ENCODE measurements around the gene UBB. TPM values are rescaled to one million over a fixed set of nuclear protein-coding genes. Genes with fewer than 3 reads are reported as not detected.

UBB gene
- total RNA-seq, result 1,503 TPM

DNA sequence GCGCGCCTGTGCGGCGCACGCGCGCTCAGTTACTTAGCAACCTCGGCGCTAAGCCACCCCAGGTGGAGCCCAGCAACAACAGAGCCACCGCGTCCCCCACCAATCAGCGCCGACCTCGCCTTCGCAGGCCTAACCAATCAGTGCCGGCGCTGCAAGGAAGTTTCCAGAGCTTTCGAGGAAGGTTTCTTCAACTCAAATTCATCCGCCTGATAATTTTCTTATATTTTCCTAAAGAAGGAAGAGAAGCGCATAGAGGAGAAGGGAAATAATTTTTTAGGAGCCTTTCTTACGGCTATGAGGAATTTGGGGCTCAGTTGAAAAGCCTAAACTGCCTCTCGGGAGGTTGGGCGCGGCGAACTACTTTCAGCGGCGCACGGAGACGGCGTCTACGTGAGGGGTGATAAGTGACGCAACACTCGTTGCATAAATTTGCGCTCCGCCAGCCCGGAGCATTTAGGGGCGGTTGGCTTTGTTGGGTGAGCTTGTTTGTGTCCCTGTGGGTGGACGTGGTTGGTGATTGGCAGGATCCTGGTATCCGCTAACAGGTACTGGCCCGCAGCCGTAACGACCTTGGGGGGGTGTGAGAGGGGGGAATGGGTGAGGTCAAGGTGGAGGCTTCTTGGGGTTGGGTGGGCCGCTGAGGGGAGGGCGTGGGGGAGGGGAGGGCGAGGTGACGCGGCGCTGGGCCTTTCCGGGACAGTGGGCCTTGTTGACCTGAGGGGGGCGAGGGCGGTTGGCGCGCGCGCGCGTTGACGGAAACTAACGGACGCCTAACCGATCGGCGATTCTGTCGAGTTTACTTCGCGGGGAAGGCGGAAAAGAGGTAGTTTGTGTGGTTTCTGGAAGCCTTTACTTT is at the start of gene UBB:
Gene UBB, plus strand, starts transcription at position 452 of the 856 bp plus-strand sequence. CDS start 817 bp downstream, outside the sequence.
- DNase-seq (ENCODE audit: low spot score in 2 of 2) (peak; percentile 82 to 84), FAIRE-seq (peak; percentile 34)

GRCh38 chr17:16338391-16338790 is 42.5 kb upstream of the UBB start:
- no peak for DNase-seq (ENCODE audit: low spot score in 2 of 2)
- no peak for FAIRE-seq

DNA sequence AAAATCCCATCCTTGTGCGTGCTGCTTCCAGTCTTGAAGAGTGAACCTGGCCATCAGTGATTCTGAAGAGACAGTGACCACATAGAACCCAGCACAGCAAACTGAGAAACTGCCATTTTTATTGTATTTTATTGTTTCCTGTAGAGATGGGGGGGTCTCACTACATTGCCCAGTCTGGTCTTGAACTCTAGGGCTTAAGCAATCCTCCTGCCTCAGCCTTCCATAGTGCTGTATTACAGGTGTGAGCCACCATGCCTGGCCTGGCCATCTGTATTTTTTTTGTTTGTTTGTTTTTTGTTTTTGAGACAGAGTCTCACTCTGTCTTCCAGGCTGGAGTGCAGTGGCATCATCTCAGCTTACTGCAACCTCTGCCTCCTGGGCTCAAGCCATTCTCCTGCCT is 41.5 kb upstream of the UBB start:
- DNase-seq (ENCODE audit: low spot score in 2 of 2) (no peak), FAIRE-seq (no peak)

DNA sequence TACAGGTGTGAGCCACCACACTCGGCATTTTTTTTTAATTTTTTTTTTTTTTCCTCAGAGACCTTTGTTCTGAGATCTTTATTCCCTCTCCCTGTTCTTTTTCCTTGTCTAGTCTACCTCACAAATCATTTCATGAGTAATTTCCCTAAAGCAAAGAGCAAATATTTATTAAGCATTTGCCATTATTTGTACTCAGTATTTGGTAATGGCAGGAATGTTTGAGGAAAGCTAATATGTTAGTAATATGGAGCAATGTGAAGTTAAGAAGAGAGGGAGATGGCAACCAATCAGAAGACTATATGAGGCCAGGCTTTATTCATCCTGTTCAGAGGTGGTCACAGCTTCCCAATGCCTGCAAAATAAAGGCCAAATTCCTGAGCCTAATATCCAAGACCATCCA is 40.9 kb upstream of the UBB start:
- no peak for FAIRE-seq

DNA sequence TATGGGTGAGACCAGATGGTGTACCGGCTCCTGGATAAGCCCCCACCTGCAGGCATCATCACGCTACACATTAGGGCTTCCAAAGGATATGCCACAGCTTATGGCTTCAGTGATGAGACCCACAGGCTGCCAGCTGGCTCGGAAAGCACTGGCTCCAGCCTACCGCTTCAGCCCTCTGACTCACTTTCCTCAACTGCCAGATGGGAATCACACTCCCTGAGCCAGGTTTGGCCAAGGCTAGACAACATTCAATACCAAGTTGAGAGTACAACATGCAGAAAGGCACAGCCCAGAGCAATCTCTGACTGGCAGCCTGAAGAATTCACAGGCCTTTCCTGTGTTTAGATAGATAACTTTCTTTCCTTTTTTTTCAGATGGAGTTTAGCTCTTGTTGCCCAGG is 37.9 kb upstream of the UBB start:
- FAIRE-seq (no peak), DNase-seq (ENCODE audit: low spot score in 2 of 2) (no peak)

More for the DNA sequence above, 40.9 kb upstream of the UBB start:
- DNase-seq (ENCODE audit: low spot score in 2 of 2), result no peak

GRCh38 chr17:16343569-16343968 is 37.3 kb upstream of the UBB start:
- no peak for FAIRE-seq
- no peak for DNase-seq (ENCODE audit: low spot score in 2 of 2)

- DNase-seq (ENCODE audit: low spot score in 2 of 2) (no peak), FAIRE-seq (no peak)
These were observed 35.3 kb upstream of the UBB start for GRCh38 chr17:16345565-16345964.

GRCh38 chr17:16346721-16347271 is 34.1 kb upstream of the UBB start:
- no peak for FAIRE-seq
- DNase-seq (ENCODE audit: low spot score in 2 of 2), result no peak

DNA sequence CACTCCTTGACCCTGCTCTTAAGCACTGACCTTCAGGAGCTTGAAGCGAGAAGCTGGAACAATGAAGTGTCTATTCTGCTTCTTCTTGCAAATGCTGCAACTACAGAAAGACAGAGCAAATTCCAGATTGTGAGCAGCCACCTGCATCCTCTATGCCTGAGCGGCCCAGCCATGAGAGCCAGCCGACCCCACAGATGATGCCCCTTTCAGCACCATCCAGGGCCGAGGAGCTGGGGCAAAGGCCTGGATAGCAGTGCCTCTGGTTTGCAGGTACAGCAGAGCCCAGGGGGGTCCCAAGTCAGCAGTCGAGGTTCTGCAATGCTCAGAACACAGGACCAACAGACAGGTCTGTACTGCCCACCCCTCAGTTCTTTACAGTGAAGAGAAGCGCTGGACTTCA is 32.3 kb upstream of the UBB start:
- FAIRE-seq (no peak), DNase-seq (ENCODE audit: low spot score in 2 of 2) (no peak)

DNA sequence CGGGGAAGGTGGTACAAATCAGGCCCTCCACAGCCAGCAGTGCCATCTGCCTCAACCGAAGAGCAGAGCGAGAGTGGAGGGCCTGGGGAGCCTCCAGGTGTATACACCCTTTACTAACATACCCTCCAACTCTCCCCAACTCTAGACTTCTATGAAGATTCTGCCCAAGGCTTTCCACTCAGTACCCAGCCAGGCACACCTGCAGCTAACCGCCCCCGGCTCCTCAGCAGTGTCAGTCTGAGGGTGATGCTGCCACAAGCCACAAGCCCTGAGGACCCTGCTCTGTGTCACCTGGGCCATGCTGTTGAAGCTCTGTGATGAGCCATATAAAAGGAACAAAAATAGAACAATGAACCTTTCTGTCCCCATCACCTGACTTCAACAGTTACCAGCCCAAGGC is 31.5 kb upstream of the UBB start:
- no peak for DNase-seq (ENCODE audit: low spot score in 2 of 2)
- no peak for FAIRE-seq

DNA sequence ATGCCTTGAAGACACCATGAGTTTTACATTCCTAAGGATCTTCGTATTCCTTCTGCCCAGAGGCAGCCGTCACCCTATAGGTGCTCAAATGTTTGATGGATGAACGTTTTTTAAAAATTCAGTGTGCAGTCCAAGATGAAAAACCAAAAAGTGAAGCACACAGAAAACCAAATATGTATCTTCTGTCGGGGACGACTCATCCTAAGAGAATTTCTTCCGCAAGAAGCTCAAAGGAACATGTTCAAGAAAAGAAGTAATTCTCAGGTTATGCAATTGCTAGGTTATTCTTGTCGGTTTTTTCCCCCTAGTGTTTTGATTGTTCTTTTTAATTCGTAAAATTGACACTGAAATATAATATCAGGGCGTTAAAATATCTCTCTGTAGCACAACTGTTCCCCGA is 29.1 kb upstream of the UBB start:
- FAIRE-seq, result no peak

DNA sequence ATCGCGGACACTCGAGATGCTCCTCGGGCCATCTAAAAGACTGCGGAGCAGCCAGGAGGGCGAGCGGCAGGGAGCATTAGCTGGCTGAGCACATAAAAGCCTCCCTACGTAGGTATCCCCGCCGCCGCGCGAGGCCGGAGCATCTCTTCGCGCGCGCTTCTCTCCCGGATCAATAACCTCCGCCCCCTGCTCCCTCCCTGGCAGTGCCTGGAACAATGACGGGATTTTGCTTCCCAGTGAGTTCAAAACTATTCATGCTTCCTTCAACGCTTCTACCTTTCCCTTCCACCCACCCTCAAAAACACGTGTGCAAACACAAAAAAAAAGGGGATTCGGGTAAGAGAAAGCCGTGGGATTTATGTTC is 28.6 kb upstream of the UBB start:
- FAIRE-seq, result no peak
- DNase-seq (ENCODE audit: low spot score in 2 of 2), result peak; percentile 45 to 56

More for the DNA sequence above, 29.1 kb upstream of the UBB start:
- DNase-seq (ENCODE audit: low spot score in 2 of 2), result no peak

- peak in 1 of 2 donors; percentile 38 for DNase-seq (ENCODE audit: low spot score in 2 of 2)
- no peak for FAIRE-seq
These were observed 28.1 kb upstream of the UBB start for GRCh38 chr17:16352667-16353316.

GRCh38 chr17:16353317-16354174 is 27.3 kb upstream of the UBB start, which contains the start of gene CENPV:
Gene CENPV, minus strand, starts transcription at chr17:16353469. Its CDS starts 33 bp downstream, at chr17:16353436.
- FAIRE-seq (no peak), DNase-seq (ENCODE audit: low spot score in 2 of 2) (peak; percentile 76 to 79)

- DNase-seq (ENCODE audit: low spot score in 2 of 2) (no peak), FAIRE-seq (no peak)
These were observed 26.3 kb upstream of the UBB start for GRCh38 chr17:16354585-16354984.

DNA sequence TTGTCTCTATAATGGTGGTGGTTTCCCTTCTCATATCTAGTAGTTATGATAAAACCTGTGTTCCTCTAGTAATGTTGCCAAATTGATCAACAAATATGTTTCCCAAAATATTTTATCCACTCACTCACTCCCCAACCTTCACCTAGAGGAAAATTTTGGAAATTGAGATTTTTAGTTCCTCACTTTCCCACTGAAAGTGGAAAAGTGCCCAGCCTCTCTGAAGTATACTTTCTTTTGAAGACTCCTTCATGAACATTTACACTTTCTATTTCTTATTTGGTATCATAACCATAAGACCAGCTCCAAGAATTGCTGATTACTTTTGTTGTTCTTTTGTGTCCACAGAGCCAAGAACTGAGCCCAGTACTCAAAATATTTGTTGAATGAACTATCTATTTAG is 22.5 kb upstream of the UBB start:
- DNase-seq (ENCODE audit: low spot score in 2 of 2) (no peak), FAIRE-seq (no peak)

DNA sequence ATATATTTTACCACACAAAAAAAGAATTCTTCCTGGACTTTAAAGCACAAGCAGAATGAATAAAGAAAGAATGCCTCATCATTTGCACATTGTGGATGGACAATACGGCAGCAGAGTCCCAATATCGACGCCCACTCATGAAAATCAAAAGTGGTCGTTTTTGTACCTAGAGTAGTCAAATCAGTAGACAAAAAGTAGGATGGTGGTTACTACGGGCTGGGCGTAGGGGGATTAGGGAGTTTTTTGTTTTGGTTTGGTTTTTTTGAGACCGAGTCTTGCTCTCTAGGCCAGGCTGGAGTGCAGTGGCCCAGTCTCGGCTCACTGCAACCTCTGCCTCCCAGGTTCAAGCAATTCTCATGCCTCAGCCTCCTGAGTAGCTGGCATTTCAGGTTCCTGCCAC is 19.0 kb upstream of the UBB start:
- FAIRE-seq (no peak), DNase-seq (ENCODE audit: low spot score in 2 of 2) (no peak)

DNA sequence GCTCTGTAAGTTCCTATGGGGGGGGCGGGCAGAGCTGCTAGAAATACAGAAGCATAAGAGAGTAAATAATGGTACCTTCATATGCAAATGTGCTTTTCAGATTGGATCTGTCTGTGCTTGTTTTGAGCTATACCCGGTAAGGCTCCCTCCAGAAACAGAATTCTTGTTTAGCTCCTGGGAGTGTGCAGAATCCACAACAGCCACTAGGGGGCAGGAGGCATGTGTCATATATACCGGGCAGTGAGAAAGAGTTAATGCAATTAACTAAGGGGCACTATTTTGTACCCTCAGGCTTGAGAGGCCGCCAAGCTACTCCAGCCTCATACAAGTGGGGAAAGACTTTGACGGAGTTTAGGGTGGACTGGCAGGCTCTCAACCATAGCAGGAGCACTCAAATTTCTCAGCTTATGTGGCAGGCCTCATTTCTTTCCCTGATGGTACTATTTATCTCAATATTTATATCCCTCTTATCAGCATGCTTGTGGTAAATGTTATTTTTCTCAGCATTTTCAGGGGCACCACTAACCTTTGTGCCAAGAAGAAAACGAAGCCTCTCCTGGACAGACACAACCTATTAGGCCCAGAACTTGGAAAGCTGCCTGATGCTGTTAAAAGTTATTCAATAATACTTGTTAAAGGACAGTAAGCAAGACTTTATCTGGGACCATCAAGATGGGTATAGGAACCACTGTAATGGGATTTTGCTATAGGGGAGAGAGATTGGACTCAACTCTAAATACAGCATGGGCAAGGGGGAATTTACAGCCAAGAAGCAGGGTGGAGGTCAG is 16.9 kb upstream of the UBB start:
- FAIRE-seq (no peak), DNase-seq (ENCODE audit: low spot score in 2 of 2) (peak; percentile 42 to 56)

DNA sequence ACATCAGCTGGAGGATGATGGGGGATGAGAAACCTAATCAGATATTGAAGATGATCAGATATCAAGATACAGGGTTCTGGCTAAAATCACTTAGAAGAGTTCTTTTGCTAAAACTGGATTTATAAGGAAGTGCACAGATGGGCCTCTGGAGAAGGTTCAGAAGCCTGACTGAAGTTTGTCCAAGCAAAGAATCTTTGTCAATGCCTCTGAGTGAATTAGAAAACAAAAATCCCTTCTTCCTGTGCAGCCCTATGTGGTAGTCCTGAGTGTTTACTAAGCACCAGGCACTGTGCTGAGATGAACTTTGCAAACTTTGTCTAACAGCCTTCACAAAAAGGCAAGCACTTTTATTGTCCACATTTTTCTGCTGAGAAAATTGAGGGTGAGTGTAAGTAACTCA is 16.3 kb upstream of the UBB start:
- FAIRE-seq (no peak), DNase-seq (ENCODE audit: low spot score in 2 of 2) (no peak)

DNA sequence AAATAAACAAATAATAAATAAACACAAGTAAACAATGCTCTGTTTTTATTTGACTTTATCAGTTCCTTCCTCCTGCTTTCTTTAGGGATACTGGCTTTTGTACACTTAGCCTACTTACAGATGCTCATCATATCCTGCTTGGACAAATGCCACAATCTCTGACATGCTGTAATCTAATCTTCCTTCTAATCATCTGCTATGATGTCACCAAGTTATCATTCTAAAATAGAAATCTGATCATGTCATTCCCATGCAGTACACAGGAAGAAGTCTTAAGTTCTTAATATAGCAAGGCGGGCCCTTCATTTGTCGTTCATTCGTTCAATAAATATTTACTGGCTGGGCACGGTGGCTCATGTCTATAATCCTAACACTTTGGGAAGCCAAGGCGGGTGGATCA is 9.1 kb upstream of the UBB start:
- DNase-seq (ENCODE audit: low spot score in 2 of 2) (no peak), FAIRE-seq (no peak)

Measured in frontal cortex (tissue), 4 donors.